Measurements from ENCODE around the gene SLC22A2. TPM values are rescaled to one million over a fixed set of nuclear protein-coding genes. Genes with fewer than 3 reads are reported as not detected.

Gene SLC22A2
- total and polyA plus RNA-seq, 2 donors (not counting 3 experiments of a cell fraction or from before 2014, with no cell fraction given), result not detected

DNA sequence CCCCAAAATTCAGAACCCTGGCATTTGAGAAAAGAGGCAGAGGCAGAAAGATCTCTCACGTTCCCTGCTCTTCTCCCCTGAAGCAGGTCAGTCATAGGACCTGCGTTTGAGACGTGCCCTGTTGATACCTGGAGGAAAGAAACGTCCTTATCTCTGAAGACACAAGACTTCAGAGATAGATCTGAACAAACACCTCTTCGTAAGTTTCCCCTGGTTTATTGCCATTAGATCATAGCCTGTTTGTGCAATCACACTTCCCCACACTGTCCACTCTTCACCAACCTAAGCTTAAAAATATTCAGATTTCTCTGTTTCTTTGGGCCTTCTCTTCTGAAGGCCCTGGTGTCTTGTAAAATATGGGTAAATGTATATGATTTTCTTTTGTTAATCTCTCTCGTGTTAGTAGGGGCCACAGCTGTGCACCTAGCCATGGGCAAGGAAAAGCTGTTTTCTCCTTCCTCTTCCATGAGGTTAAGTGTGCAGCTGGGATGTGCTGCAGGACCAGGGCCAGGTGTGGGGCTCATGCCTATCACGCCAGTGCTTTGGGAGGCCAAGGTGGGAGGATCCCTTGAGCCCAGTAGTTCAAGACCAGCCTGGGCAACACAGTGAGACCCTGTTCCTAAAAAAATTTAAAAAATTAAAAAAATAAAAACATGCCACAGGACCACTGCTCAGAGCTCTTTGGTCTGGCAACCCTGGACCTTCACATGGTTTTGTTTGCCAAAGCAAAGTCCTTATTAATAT, 4.7 kb upstream of the SLC22A2 start:
- Histone ChIP-seq H3K9ac (replicated peaks; ENCODE audit: extremely low read depth, insufficient read depth, low read length) (no peak overlapping the region), H4K20me1 (replicated peaks; ENCODE audit: control insufficient read depth, extremely low read depth, insufficient read depth, low read length) (no peaks in the 10 kb centered on the region), H3K27me3 (ENCODE audit: control insufficient read depth in 2 of 2, insufficient read depth in 2 of 2, low read length in 2 of 2) (no peaks in the 10 kb centered on the region), H3K9me3 (replicated peaks; ENCODE audit: control insufficient read depth, insufficient read depth, low read length) (peaks cover 5% of the 10 kb centered on the region), H3K36me3 (ENCODE audit: control insufficient read depth in 2 of 2, extremely low read depth in 1 of 2, insufficient read depth in 2 of 2, low read length in 2 of 2) (no peaks in the 10 kb centered on the region), H3K4me3 (replicated peaks in 1 of 3; ENCODE audit: insufficient read depth in 1 of 3, low read depth in 1 of 3, low read length in 3 of 3) (no peak overlapping the region), H3K79me2 (ENCODE audit: control insufficient read depth, insufficient read depth, low read length) (no peaks in the 10 kb centered on the region), H3K27ac (ENCODE audit: insufficient read depth, low read depth, low read length) (no peak overlapping the region), H2AFZ (ENCODE audit: low read depth, low read length) (no peak overlapping the region), H3K4me2 (ENCODE audit: insufficient read depth, low read length) (no peak overlapping the region), H3K4me1 (ENCODE audit: control insufficient read depth, extremely low read depth, insufficient read depth, low read length) (no peaks in the 10 kb centered on the region), H3K9me1 (replicated peaks; ENCODE audit: control insufficient read depth, extremely low read depth, insufficient read depth, low read length) (no peaks in the 10 kb centered on the region)
- dilution Hi-C loops (cut with MboI; ENCODE audit: extremely low pct_ligation_motif_present, low sequenced_read_pairs) (no loop called here), intact Hi-C loops (cut with micrococcal nuclease) (no loop called here)
- CTCF ChIA-PET, result no interaction called here
- no TSS peak for BruUV-seq (replicated peaks)
- DNase-seq (ENCODE audit: low read depth, low spot score) (no peak), FAIRE-seq (no peak)
- TF ChIP-seq, protein P1, sequence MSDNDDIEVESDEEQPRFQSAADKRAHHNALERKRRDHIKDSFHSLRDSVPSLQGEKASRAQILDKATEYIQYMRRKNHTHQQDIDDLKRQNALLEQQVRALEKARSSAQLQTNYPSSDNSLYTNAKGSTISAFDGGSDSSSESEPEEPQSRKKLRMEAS (IDR thresholded peaks at IDR 0.05; ENCODE audit: insufficient read depth, insufficient read length), result no peak
- TF ChIP-seq MYC (IDR thresholded peaks at IDR 0.05; ENCODE audit: low read depth, low read length) (no peak), GATA2 (IDR thresholded peaks at IDR 0.05; ENCODE audit: insufficient read depth, insufficient read length, low read depth, low read length) (no peak), JUN (IDR thresholded peaks at IDR 0.05; ENCODE audit: borderline replicate concordance, insufficient read depth, insufficient read length, low read depth) (no peak), POLR2A (IDR thresholded peaks at IDR 0.05; ENCODE audit: low read depth, low read length) (no peak), POLR2AphosphoS5 (IDR thresholded peaks at IDR 0.05; ENCODE audit: insufficient read depth, low read depth, low read length) (no peak), EZH2 (IDR thresholded peaks at IDR 0.05; ENCODE audit: borderline replicate concordance, low read depth, low read length, severe bottlenecking) (no peak), FOS (IDR thresholded peaks at IDR 0.05; ENCODE audit: borderline replicate concordance, insufficient read depth, low read length) (no peak)
- TF ChIP-seq, protein P2, sequence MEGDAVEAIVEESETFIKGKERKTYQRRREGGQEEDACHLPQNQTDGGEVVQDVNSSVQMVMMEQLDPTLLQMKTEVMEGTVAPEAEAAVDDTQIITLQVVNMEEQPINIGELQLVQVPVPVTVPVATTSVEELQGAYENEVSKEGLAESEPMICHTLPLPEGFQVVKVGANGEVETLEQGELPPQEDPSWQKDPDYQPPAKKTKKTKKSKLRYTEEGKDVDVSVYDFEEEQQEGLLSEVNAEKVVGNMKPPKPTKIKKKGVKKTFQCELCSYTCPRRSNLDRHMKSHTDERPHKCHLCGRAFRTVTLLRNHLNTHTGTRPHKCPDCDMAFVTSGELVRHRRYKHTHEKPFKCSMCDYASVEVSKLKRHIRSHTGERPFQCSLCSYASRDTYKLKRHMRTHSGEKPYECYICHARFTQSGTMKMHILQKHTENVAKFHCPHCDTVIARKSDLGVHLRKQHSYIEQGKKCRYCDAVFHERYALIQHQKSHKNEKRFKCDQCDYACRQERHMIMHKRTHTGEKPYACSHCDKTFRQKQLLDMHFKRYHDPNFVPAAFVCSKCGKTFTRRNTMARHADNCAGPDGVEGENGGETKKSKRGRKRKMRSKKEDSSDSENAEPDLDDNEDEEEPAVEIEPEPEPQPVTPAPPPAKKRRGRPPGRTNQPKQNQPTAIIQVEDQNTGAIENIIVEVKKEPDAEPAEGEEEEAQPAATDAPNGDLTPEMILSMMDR (IDR thresholded peaks at IDR 0.05; ENCODE audit: extremely low read depth in 1 of 2, insufficient read depth in 1 of 2, low read depth in 1 of 2, low read length in 2 of 2), result no peak
- POLR2A ChIA-PET, result no interaction called here

Measured in endothelial cell of umbilical vein (primary cell).